GM10266 (cell line): Measurements from ENCODE around the gene SBSN.

Experiments used
- DNase-seq: peaks from one replicate; pipeline ENCODE4 v3.0.0; 2012; ENCODE audit errors: extremely low spot score
- TF ChIP-seq, protein P1 (sequence below): IDR thresholded peaks from 2 replicates; pipeline ENCODE4 v1.5.1; 2012; ENCODE audit warnings: mild to moderate bottlenecking, low read depth; ENCODE audit not compliant: control insufficient read depth, insufficient read depth; ENCODE audit errors: missing control alignments

SBSN gene

DNA sequence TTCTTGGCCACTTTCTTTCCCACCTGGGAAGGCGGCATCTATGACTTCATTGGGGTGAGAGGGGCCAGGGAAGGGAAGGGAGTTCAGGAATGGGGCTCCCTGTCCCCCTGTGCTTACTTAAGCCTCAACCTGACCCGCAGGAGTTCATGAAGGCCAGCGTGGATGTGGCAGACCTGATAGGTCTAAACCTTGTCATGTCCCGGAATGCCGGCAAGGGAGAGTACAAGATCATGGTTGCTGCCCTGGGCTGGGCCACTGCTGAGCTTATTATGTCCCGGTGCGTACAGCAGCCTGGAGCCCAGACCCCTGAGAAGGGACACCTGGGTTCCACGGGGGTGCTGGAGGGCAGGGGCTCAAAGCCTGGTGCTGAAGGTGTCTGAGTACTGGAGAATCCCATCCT is 18.4 kb upstream of the SBSN start:
- TF ChIP-seq, protein P1, sequence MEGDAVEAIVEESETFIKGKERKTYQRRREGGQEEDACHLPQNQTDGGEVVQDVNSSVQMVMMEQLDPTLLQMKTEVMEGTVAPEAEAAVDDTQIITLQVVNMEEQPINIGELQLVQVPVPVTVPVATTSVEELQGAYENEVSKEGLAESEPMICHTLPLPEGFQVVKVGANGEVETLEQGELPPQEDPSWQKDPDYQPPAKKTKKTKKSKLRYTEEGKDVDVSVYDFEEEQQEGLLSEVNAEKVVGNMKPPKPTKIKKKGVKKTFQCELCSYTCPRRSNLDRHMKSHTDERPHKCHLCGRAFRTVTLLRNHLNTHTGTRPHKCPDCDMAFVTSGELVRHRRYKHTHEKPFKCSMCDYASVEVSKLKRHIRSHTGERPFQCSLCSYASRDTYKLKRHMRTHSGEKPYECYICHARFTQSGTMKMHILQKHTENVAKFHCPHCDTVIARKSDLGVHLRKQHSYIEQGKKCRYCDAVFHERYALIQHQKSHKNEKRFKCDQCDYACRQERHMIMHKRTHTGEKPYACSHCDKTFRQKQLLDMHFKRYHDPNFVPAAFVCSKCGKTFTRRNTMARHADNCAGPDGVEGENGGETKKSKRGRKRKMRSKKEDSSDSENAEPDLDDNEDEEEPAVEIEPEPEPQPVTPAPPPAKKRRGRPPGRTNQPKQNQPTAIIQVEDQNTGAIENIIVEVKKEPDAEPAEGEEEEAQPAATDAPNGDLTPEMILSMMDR = no peak
- no peak for DNase-seq

DNA sequence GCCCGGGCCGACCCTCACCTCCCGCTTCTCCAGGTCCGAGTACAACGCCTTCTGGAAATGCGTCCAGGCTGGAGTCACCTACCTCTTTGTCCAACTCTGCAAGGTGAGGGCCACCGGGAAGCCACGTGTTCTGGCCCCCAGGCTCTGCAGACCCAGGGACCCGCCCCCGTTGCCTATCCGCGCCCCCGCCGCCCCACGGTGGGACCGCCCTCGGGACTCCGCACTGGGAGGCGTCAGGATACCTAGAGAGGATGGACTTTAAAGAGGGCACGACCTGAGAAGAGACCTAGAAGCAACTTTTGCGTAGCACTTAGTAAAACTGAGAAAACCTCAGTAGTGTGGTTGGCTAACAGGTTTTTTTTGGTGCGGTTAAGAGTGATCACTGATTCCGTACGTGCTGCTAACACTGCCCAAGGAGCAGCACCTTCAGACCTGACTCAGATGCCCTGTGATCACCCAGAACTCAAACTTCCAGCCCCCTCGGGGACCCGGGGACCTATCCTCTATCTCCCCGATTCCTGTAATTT is 17.8 kb upstream of the SBSN start:
- TF ChIP-seq, protein P1 = no peak
- DNase-seq = peak; percentile 80

DNA sequence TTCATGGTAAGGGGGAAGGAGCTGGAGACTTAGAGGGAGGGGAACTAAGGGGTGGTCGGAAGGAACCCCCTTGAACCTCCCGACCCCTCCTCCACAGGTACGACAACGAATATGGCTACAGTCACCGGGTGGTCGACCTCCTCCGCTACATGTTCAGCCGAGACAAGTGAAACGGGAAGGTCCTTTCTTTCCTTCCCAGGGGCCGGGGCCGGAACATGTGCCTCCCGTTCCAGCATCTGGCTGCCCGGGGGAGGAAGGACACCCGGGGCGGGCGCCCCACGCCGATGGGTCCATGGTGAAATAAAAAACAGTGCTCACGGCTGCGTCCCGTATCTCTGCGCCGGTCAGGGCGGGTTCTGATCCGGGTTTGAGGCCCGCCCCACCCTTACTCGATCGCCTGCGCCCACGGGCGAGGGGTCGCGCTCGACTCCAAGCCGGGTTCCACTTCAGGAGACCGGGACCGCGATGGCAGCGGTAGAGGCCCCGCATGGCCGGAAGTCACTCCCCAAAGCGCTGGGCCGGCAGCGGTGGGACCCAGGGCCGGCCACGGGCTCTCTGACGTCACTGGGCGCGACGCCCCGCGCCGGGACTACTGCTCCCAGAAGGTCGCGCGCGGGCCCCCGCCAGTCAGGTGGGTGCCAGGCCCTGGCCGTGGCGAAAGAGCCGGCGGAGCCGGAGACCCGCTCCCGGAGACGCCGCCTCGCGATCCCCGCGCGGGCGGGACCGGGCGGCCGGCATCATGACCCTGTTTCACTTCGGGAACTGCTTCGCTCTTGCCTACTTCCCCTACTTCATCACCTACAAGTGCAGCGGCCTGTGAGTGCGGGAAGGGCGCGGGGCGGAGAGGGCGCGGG is 17.1 kb upstream of the SBSN start, which contains the start of gene TMEM147:
TSS of gene TMEM147 (plus strand) at position 626 of the 854 bp plus-strand sequence. CDS start at position 740, 114 bp downstream.
- DNase-seq = peak; percentile 98
- TF ChIP-seq, protein P1 = no peak

GRCh38 chr19:35544110-35544802 is 16.1 kb upstream of the SBSN start:
- TF ChIP-seq, protein P1 = no peak
- DNase-seq = no peak

- TF ChIP-seq, protein P1 = no peak
Observed at GRCh38 chr19:35543280-35544109, 15.4 kb upstream of the SBSN start.

GRCh38 chr19:35542209-35542608 is 14.1 kb upstream of the SBSN start:
- TF ChIP-seq, protein P1 = no peak
- no peak for DNase-seq

More at GRCh38 chr19:35543280-35544109, 15.4 kb upstream of the SBSN start:
- DNase-seq = no peak
